GM06990 (cell line): ENCODE results near the gene FRAS1.

Experiments used
- DNase-seq: peaks from one replicate; pipeline ENCODE4 v3.0.0-alpha.2; 2011; ENCODE audit not compliant: insufficient read length; ENCODE audit errors: extremely low read depth
- H3K27me3 ChIP-seq: replicated peaks from 2 replicates; pipeline ENCODE4 v1.6.0; 2011; ENCODE audit warnings: low read length; ENCODE audit not compliant: control insufficient read depth, insufficient read depth
- H3K36me3 ChIP-seq: 2 replicates; pipeline ENCODE4 v1.5.1; 2011; ENCODE audit warnings: low read length; ENCODE audit not compliant: control insufficient read depth, insufficient read depth
- H3K4me3 ChIP-seq: replicated peaks from 2 replicates; pipeline ENCODE4 v1.5.1; 2011; ENCODE audit warnings: low read depth, mild to moderate bottlenecking, control low read depth, low read length
- TF ChIP-seq, protein P1 (sequence below): IDR thresholded peaks from 2 replicates; pipeline ENCODE4 v1.5.1; 2011; ENCODE audit warnings: low read length, control low read depth, mild to moderate bottlenecking, inconsistent platforms; ENCODE audit not compliant: insufficient read depth, poor library complexity, severe bottlenecking

The FRAS1 gene

DNA sequence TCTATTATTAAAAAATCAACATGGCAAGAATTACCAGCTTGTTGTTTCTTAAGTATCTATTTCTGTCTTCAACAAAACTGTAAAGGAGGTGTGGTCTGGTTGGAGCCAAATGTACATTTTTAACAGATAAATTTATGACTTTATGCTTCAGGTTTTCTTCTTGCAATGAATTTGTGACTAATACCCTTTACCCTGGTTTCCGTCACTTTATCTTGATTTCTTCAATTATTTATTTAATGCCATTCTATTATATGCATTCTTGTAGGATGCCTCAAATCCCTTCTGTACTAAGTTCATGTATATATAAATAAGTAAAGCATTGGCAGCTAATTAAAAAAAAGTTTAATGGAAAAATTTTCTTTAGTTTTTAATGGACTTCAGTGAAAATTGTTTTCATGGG is 453.0 kb downstream of the FRAS1 start:
- TF ChIP-seq, protein P1, sequence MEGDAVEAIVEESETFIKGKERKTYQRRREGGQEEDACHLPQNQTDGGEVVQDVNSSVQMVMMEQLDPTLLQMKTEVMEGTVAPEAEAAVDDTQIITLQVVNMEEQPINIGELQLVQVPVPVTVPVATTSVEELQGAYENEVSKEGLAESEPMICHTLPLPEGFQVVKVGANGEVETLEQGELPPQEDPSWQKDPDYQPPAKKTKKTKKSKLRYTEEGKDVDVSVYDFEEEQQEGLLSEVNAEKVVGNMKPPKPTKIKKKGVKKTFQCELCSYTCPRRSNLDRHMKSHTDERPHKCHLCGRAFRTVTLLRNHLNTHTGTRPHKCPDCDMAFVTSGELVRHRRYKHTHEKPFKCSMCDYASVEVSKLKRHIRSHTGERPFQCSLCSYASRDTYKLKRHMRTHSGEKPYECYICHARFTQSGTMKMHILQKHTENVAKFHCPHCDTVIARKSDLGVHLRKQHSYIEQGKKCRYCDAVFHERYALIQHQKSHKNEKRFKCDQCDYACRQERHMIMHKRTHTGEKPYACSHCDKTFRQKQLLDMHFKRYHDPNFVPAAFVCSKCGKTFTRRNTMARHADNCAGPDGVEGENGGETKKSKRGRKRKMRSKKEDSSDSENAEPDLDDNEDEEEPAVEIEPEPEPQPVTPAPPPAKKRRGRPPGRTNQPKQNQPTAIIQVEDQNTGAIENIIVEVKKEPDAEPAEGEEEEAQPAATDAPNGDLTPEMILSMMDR = no peak
- Histone ChIP-seq H3K27me3 (no peaks in the 10 kb centered on the region; the same call in 1 of the 2 replicates), H3K4me3 (no peak overlapping the region), H3K36me3 (no peaks in the 10 kb centered on the region)
- DNase-seq = no peak

DNA sequence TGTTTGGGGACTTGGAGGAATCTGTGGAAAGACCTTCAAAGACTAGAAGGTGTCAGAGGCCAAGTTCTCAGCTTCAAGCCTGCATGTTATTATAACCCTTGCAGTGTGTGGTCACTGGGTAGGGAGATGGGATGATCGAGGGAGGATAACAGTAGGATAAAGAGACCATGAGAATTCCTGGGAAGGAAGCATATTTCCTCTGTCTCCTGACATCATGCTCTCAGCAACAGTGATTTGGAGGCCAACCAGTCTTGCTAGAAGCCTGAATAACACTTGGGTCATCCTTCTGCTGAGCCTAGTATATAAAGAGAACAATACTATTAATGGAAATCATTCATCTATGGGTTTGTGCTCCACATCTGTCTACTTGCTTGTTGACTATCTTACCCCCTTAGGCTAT is 453.6 kb downstream of the FRAS1 start:
- Histone ChIP-seq H3K36me3 (no peaks in the 10 kb centered on the region), H3K4me3 (no peak overlapping the region), H3K27me3 (no peaks in the 10 kb centered on the region; the same call in 1 of the 2 replicates)
- TF ChIP-seq, protein P1 = no peak
- DNase-seq = no peak

DNA sequence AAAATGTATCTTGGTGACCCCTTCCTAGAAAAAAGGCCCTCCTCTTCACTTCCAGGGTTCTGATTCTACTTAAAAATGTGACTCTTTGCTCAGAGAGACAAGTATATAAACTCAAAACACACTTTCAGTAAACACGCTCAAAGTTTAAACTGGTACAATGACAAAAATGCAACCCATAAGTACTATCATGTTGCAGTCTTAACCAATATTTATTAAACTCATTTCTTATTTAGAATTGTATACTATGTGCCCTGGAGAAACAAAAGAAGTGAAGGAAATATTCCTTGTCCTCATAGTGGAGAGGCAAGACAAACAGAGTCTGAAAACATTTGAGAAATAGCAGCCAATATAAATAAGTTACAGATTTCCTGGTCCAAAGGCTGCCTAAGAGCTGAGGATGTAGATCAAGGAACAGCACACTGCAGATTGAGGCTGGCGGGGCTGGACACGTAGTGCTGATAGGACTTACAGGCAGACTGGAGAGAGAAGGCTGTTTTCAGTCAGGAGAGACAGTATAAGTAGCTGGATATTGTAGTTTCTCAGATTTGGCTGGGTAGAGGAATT is 455.3 kb downstream of the FRAS1 start:
- no peaks in the 10 kb centered on the region; the same call in 1 of the 2 replicates for H3K27me3 ChIP-seq
- H3K36me3 ChIP-seq = no peaks in the 10 kb centered on the region
- DNase-seq = no peak
- TF ChIP-seq, protein P1 = no peak
- no peak overlapping the region for H3K4me3 ChIP-seq

DNA sequence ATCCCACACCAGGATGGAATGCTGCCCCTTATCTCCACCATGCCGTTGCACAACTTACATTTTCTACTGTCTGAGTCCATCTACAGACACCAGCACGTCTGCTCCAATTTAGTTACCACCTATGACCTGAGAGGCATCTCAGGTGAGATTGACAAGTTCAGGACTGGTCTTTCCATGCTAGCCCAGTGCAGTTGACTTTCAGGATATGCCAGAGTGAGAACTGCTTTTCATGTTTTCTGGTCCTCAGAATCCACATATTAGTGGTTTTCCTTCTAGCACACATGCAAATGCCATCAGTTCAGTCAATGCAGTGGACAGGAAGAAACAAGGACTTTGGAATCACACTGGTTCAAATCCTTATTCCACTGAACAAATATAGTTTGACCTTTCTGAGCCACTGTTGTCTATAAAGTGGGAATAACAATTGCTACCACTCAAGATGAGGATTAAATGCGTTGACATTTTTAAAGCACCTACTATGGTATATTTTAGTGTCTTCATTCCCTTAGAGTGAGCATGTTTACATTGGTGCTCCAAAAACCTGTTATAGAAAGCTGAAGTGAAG is 456.4 kb downstream of the FRAS1 start:
- Histone ChIP-seq H3K27me3 (no peaks in the 10 kb centered on the region; the same call in 1 of the 2 replicates), H3K36me3 (no peaks in the 10 kb centered on the region), H3K4me3 (no peak overlapping the region)
- DNase-seq = no peak
- TF ChIP-seq, protein P1 = no peak

DNA sequence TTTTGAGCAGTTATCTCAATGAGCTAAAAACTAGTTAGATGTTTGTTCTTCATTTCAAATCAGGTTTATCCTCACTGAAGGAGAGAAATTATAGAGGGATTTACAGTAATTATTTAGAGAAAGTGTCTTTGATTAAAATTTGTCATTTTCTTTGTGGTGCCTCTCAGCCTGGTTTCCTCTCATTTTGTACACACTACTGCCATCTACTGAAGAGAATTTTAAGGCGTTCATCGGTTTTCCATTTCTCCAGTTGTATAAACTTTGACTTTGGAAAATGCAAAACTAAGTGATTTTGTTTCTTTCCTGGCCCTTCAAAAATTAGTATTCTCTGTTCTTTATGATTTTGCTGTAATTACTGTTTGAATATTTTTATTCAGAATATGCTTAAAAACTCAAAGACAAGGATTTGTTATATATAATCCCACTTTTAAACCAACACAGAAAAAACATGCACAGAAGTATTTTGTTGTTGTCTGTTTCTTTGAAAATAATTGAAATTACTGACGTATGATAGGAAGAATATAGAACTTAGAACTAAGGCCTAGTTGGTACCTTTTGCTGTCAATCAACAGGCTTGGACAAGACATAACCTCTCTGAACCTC is 460.0 kb downstream of the FRAS1 start:
- TF ChIP-seq, protein P1 = peak; percentile 21
- no peak for DNase-seq

More for the DNA sequence above, 460.0 kb downstream of the FRAS1 start:
- no peak overlapping the region for H3K4me3 ChIP-seq
- no peaks in the 10 kb centered on the region for H3K36me3 ChIP-seq
- no peaks in the 10 kb centered on the region; the same call in none of the 2 replicates for H3K27me3 ChIP-seq
